GM12878 (cell line): ENCODE results near the gene RBBP9. TPM values are rescaled to one million over a fixed set of nuclear protein-coding genes. Genes with fewer than 3 reads are reported as not detected.
A peak's percentile ranks its signal among the peaks of the same experiment; 100 is the strongest.

Source experiments
- ATAC-seq: fragments of 200-7000 bp; cut with Tn5 transposase; 3 replicates; pipeline ENCODE4 v1.9.1; 2020; ENCODE audit warnings: mild to moderate bottlenecking, moderate library complexity
- BruUV-seq: library from RNA; stranded (reverse); fragments of 400-500 nt; replicated peaks from 2 replicates; lab custom pipeline; 2021; lab: Mats Ljungman, UMichigan
- CTCF ChIA-PET: fragments of 300-600 bp; sonication (Branson Sonifier 250); formaldehyde crosslinking; extraction: SDS; loops from one replicate; lab custom pipeline; 2021; ENCODE audit warnings: inconsistent platforms; lab: Yijun Ruan, JAX
- POLR2A ChIA-PET: fragments of 350-600 bp; formaldehyde crosslinking; extraction: SDS; loops from one replicate; lab custom pipeline; 2021; ENCODE audit warnings: inconsistent platforms; lab: Charles Lee
- RAD21 ChIA-PET: fragments of 300-600 bp; sonication (Branson Sonifier 250); formaldehyde crosslinking; loops from one replicate; lab custom pipeline; 2023; ENCODE audit warnings: antibody characterized with exemption; ENCODE audit not compliant: unreplicated experiment; lab: Charles Lee
- SMC1A ChIA-PET: fragments of 300-600 bp; sonication (Branson Sonifier 250); formaldehyde crosslinking; loops from one replicate; lab custom pipeline; 2023; ENCODE audit not compliant: unreplicated experiment, uncharacterized antibody; lab: Charles Lee
- DNase-seq: peaks from one replicate; pipeline ENCODE4 v3.0.0-alpha.2; 2011; ENCODE audit warnings: low read depth, low spot score
- FAIRE-seq: peaks from 3 replicates; lab custom pipeline; 2011; peaks lifted over from hg19 to GRCh38; lab: Jason Lieb, UNC
- H2AFZ ChIP-seq: 2 replicates; pipeline ENCODE4 v1.6.0; 2011; ENCODE audit warnings: low read depth, low read length, control low read depth; ENCODE audit not compliant: control insufficient read depth
- H3K27ac ChIP-seq: 2 replicates; pipeline ENCODE4 v1.5.1; 2011; ENCODE audit warnings: control low read depth; ENCODE audit not compliant: control insufficient read depth, insufficient read depth
- H3K27me3 ChIP-seq, 2 experiments: replicated peaks in 1 of 2; 2 replicates each; pipeline versions ENCODE4 v1.6.0 to v1.6.1; 2011; ENCODE audit warnings: low read length in 1 of 2; ENCODE audit not compliant: control insufficient read depth in 2 of 2, insufficient read depth in 2 of 2
- H3K36me3 ChIP-seq, 2 experiments: 2 replicates each; pipeline ENCODE4 v1.5.1; 2011; ENCODE audit warnings: low read length in 1 of 2; ENCODE audit not compliant: control insufficient read depth in 2 of 2, insufficient read depth in 2 of 2
- H3K4me1 ChIP-seq: 2 replicates; pipeline ENCODE4 v1.6.1; 2011; ENCODE audit warnings: mild to moderate bottlenecking, low read length, moderate library complexity, mixed read lengths; ENCODE audit not compliant: control insufficient read depth, insufficient read depth
- H3K4me2 ChIP-seq: 2 replicates; pipeline ENCODE4 v1.6.0; 2011; ENCODE audit warnings: control low read depth; ENCODE audit not compliant: control insufficient read depth, insufficient read depth
- H3K4me3 ChIP-seq: fragments of 200-600 bp; sonication (generic); 2 replicates; pipeline ENCODE4 v1.5.1; 2016
- H3K79me2 ChIP-seq: 2 replicates; pipeline ENCODE4 v1.6.0; 2011; ENCODE audit warnings: low read length; ENCODE audit not compliant: control insufficient read depth, insufficient read depth
- H3K9ac ChIP-seq: 2 replicates; pipeline ENCODE4 v1.8.0; 2011; ENCODE audit warnings: low read length, control low read depth, mixed read lengths; ENCODE audit not compliant: control insufficient read depth, insufficient read depth
- H3K9me3 ChIP-seq: replicated peaks from 3 replicates; pipeline ENCODE4 v1.5.1; 2011; ENCODE audit warnings: mild to moderate bottlenecking, low read length; ENCODE audit not compliant: control insufficient read depth, insufficient read depth
- H4K20me1 ChIP-seq: 2 replicates; pipeline ENCODE4 v1.6.0; 2011; ENCODE audit not compliant: control insufficient read depth, insufficient read depth
- ATF2 ChIP-seq: IDR thresholded peaks from 2 replicates; pipeline ENCODE4 v1.6.1; 2012; ENCODE audit warnings: low read length, inconsistent platforms
- BCL11A ChIP-seq: IDR thresholded peaks from 2 replicates; pipeline ENCODE4 v1.6.1; 2011; ENCODE audit warnings: low read depth, low read length
- BRCA1 ChIP-seq: IDR thresholded peaks from 2 replicates; pipeline ENCODE4 v1.6.1; 2011; ENCODE audit warnings: low read depth, low read length, improper control_type of control experiment
- CBFB ChIP-seq: IDR thresholded peaks from 2 replicates; pipeline ENCODE4 v1.6.1; 2016; ENCODE audit warnings: antibody characterized with exemption, low read depth
- CBX5 ChIP-seq: sonication (generic); IDR thresholded peaks from 2 replicates; pipeline ENCODE4 v1.6.1; 2016; ENCODE audit warnings: low read depth, moderate library complexity, mild to moderate bottlenecking, inconsistent platforms
- CHD4 ChIP-seq: fragments of 200-600 bp; sonication (generic); IDR thresholded peaks from 2 replicates; pipeline ENCODE4 v1.6.1; 2016; ENCODE audit warnings: mild to moderate bottlenecking
- CREB1 ChIP-seq: IDR thresholded peaks from 2 replicates; pipeline ENCODE4 v1.6.1; 2012; ENCODE audit warnings: low read depth, mild to moderate bottlenecking, inconsistent platforms
- CREM ChIP-seq: IDR thresholded peaks from 2 replicates; pipeline ENCODE4 v1.6.1; 2014; ENCODE audit warnings: antibody characterized with exemption, low read depth
- CTCF ChIP-seq, 3 experiments: IDR thresholded peaks in 2 of 3; conservative IDR thresholded peaks in 1 of 3; 2 replicates each; pipeline ENCODE4 v1.5.1; 2011; ENCODE audit warnings: low read depth in 3 of 3, low read length in 3 of 3, mild to moderate bottlenecking in 3 of 3, control low read depth in 2 of 3, moderate library complexity in 2 of 3, inconsistent platforms in 1 of 3, mixed read lengths in 1 of 3; ENCODE audit not compliant: control insufficient read depth in 2 of 3, insufficient read depth in 1 of 3; ENCODE audit errors: extremely low read depth in 1 of 3
- ETV6 ChIP-seq, 2 experiments: fragments of 450-650 bp in 1 of 2; IDR thresholded peaks in 1 of 2; conservative IDR thresholded peaks in 1 of 2; 2 replicates each; pipeline ENCODE4 v1.6.1; 2014; ENCODE audit warnings: antibody characterized with exemption in 1 of 2, borderline replicate concordance in 1 of 2, low read depth in 1 of 2, mild to moderate bottlenecking in 1 of 2, moderate library complexity in 1 of 2
- EZH2 ChIP-seq: IDR thresholded peaks from 2 replicates; pipeline ENCODE4 v1.6.1; 2012; ENCODE audit warnings: low read depth, mild to moderate bottlenecking, control low read depth, inconsistent platforms, low read length, borderline replicate concordance; ENCODE audit not compliant: control insufficient read depth
- HDAC6 ChIP-seq: fragments of 200-600 bp; sonication (generic); IDR thresholded peaks from one replicate; pipeline ENCODE4 v1.8.0; 2017; ENCODE audit warnings: antibody characterized with exemption; ENCODE audit not compliant: unreplicated experiment
- HDGF ChIP-seq: fragments of 450-650 bp; IDR thresholded peaks from 2 replicates; pipeline ENCODE4 v1.6.1; 2016; ENCODE audit warnings: antibody characterized with exemption
- KAT2A ChIP-seq: conservative IDR thresholded peaks from 2 replicates; pipeline ENCODE4 v1.6.1; 2011; ENCODE audit warnings: low read depth, low read length; ENCODE audit not compliant: control insufficient read depth
- NR2C2 ChIP-seq: IDR thresholded peaks from 2 replicates; pipeline ENCODE4 v1.6.1; 2011; ENCODE audit warnings: borderline replicate concordance, low read depth; ENCODE audit not compliant: control insufficient read depth, insufficient read length
- RAD21 ChIP-seq: IDR thresholded peaks from 2 replicates; pipeline ENCODE4 v1.6.1; 2011; ENCODE audit warnings: mild to moderate bottlenecking, low read depth, low read length, moderate library complexity; ENCODE audit not compliant: insufficient read depth
- ZNF24 ChIP-seq: fragments of 450-650 bp; IDR thresholded peaks from 2 replicates; pipeline ENCODE4 v1.6.1; 2017; ENCODE audit warnings: antibody characterized with exemption, mild to moderate bottlenecking
- ZZZ3 ChIP-seq: IDR thresholded peaks from 2 replicates; pipeline ENCODE4 v1.6.1; 2011; ENCODE audit warnings: low read depth; ENCODE audit not compliant: control insufficient read depth, insufficient read length
- WGBS: methylation state at CpG from one replicate; pipeline ENCODE4 v1.1.6; 2016; ENCODE audit warnings: low lambda C conversion rate; ENCODE audit not compliant: insufficient replicate concordance, insufficient coverage; ENCODE audit errors: missing lambda C conversion rate; 5-methylcytosine and 5-hydroxymethylcytosine counted together
- in situ Hi-C: fragments of 300-500 bp; cut with MboI; formaldehyde crosslinking; loops from 9 replicates; pipeline ENCODE4 v1.14.3; 2018; ENCODE audit warnings: mixed read lengths
- intact Hi-C: fragments of 100-400 bp; cut with micrococcal nuclease; formaldehyde crosslinking; loops from one replicate; pipeline ENCODE4 v1.14.2; 2022; ENCODE audit not compliant: unreplicated experiment
- polyA plus RNA-seq, 11 experiments: library from polyadenylated mRNA; depleted of rRNA in 4 of 11; unstranded in 6 of 11; stranded (reverse) in 5 of 11; fragments of >200 nt; fragmentation: Nextera tagmentation in 4 of 11; fragmentation: Illumina TruSeq in 1 of 11; extraction: Ambion mirVana in 4 of 11; extraction: Trizol in 1 of 11; gene quantifications; 1 replicate in 1 of 11; 2 replicates in 10 of 11; pipeline versions ENCODE4 v1.2.1 to v1.2.3, GENCODE V29; 2011 to 2016; ENCODE audit warnings: inconsistent platforms in 2 of 11, missing spikeins in 2 of 11, low read depth in 1 of 11
- total RNA-seq, 4 experiments: library from RNA; depleted of rRNA in 3 of 4; stranded (reverse); fragments of >200 nt in 3 of 4; fragmentation: Illumina TruSeq in 1 of 4; extraction: Trizol in 1 of 4; gene quantifications; 2 replicates each; pipeline versions ENCODE4 v1.2.1 to v1.2.3, GENCODE V29; 2013 to 2021

The RBBP9 gene
- total and polyA plus RNA-seq, 10 of the 15 experiments (the other 5 are each of a cell fraction or from before 2014, with no cell fraction given): 7.1 to 34.1 (median 16.0) TPM

- intact Hi-C loops (no loop called here), in situ Hi-C loops (no loop called here)
- H2AFZ ChIP-seq: peak overlapping the region; percentile 51
- POLR2A ChIA-PET: interaction anchor here (0.6 to 0.9 kb wide), 2 partner anchors 12 to 56 kb away, joined by 3 read pairs; no protein-coding TSS in a partner anchor
- no TSS peak for BruUV-seq
- H3K36me3 ChIP-seq: no peaks in the 10 kb centered on the region
- no peaks in the 10 kb centered on the region for H3K4me1 ChIP-seq
- no peak overlapping the region for H3K27ac ChIP-seq
- SMC1A ChIA-PET: interaction anchor here (1.6 kb wide), 1 partner anchor 38 kb away, joined by 3 read pairs; no protein-coding TSS in a partner anchor
- 95% methylated on average over 2 of the region's 2 CpGs for WGBS
- DNase-seq: no peak
- no peaks in the 10 kb centered on the region for H3K27me3 ChIP-seq
- no peak overlapping the region for H3K9ac ChIP-seq
- H4K20me1 ChIP-seq: no peaks in the 10 kb centered on the region
- TF ChIP-seq CTCF (IDR thresholded peaks at IDR 0.05 in 2 of 3, conservative IDR thresholded peaks at IDR 0.05 in 1 of 3; ENCODE audit: control insufficient read depth in 2 of 3, extremely low read depth in 1 of 3, insufficient read depth in 1 of 3, low read depth in 3 of 3, low read length in 3 of 3) (no peak), BCL11A (no peak), CREB1 (no peak), CBFB (no peak), NR2C2 (no peak), HDAC6 (no peak), KAT2A (no peak), ETV6 (conservative IDR thresholded peaks at IDR 0.05 in 1 of 2, IDR thresholded peaks at IDR 0.05 in 1 of 2; ENCODE audit: borderline replicate concordance in 1 of 2, low read depth in 1 of 2) (no peak), HDGF (no peak), ATF2 (no peak), RAD21 (no peak), ZNF24 (no peak), CHD4 (no peak), ZZZ3 (no peak), CBX5 (no peak), BRCA1 (no peak), EZH2 (no peak), CREM (no peak)
- RAD21 ChIA-PET: no interaction called here
- no peaks in the 10 kb centered on the region for H3K79me2 ChIP-seq
- H3K4me2 ChIP-seq: no peak overlapping the region
- H3K4me3 ChIP-seq: no peak overlapping the region
- CTCF ChIA-PET: no interaction called here
- H3K9me3 ChIP-seq: no peaks in the 10 kb centered on the region
- no peak for FAIRE-seq
- ATAC-seq: no peak
Observed at GRCh38 chr20:18436847-18437246, 60.2 kb downstream of the RBBP9 start.
